ENCODE results near the gene NKAIN2. TPM values are rescaled to one million over a fixed set of nuclear protein-coding genes. Genes with fewer than 3 reads are reported as not detected.

NKAIN2 gene
- total RNA-seq, 1 donor from 2014 or later, result not detected

- Histone ChIP-seq H3K4me3 (ENCODE audit: low read depth, low read length) (no peak overlapping the region), H3K27me3 (ENCODE audit: control insufficient read depth, insufficient read depth, low read length) (no peaks in the 10 kb centered on the region), H3K36me3 (ENCODE audit: control insufficient read depth, insufficient read depth, low read length) (no peaks in the 10 kb centered on the region)
- TF ChIP-seq CTCF (IDR thresholded peaks at IDR 0.05; ENCODE audit: insufficient read depth, low read length, poor library complexity, severe bottlenecking), result no peak
- DNase-seq (ENCODE audit: low read depth), result no peak
Observed at GRCh38 chr6:124467366-124467765, 663.7 kb downstream of the NKAIN2 start.

GRCh38 chr6:124470803-124471202, 667.1 kb downstream of the NKAIN2 start:
- no peaks in the 10 kb centered on the region for H3K36me3 ChIP-seq (ENCODE audit: control insufficient read depth, insufficient read depth, low read length)
- H3K4me3 ChIP-seq (ENCODE audit: low read depth, low read length), result no peak overlapping the region
- DNase-seq (ENCODE audit: low read depth), result no peak
- no peak for TF ChIP-seq CTCF (IDR thresholded peaks at IDR 0.05; ENCODE audit: insufficient read depth, low read length, poor library complexity, severe bottlenecking)
- H3K27me3 ChIP-seq (ENCODE audit: control insufficient read depth, insufficient read depth, low read length), result no peaks in the 10 kb centered on the region

- H3K4me3 ChIP-seq (ENCODE audit: low read depth, low read length), result no peak overlapping the region
- H3K27me3 ChIP-seq (ENCODE audit: control insufficient read depth, insufficient read depth, low read length), result no peaks in the 10 kb centered on the region
- DNase-seq (ENCODE audit: low read depth), result no peak
- no peaks in the 10 kb centered on the region for H3K36me3 ChIP-seq (ENCODE audit: control insufficient read depth, insufficient read depth, low read length)
- no peak for TF ChIP-seq CTCF (IDR thresholded peaks at IDR 0.05; ENCODE audit: insufficient read depth, low read length, poor library complexity, severe bottlenecking)
Observed at GRCh38 chr6:124475176-124475575, 671.5 kb downstream of the NKAIN2 start.

GRCh38 chr6:124478906-124479305, 675.2 kb downstream of the NKAIN2 start:
- DNase-seq (ENCODE audit: low read depth), result no peak
- Histone ChIP-seq H3K4me3 (ENCODE audit: low read depth, low read length) (no peak overlapping the region), H3K27me3 (ENCODE audit: control insufficient read depth, insufficient read depth, low read length) (no peaks in the 10 kb centered on the region), H3K36me3 (ENCODE audit: control insufficient read depth, insufficient read depth, low read length) (no peaks in the 10 kb centered on the region)
- no peak for TF ChIP-seq CTCF (IDR thresholded peaks at IDR 0.05; ENCODE audit: insufficient read depth, low read length, poor library complexity, severe bottlenecking)

GRCh38 chr6:124479991-124480430, 676.3 kb downstream of the NKAIN2 start:
- Histone ChIP-seq H3K36me3 (ENCODE audit: control insufficient read depth, insufficient read depth, low read length) (no peaks in the 10 kb centered on the region), H3K4me3 (ENCODE audit: low read depth, low read length) (no peak overlapping the region), H3K27me3 (ENCODE audit: control insufficient read depth, insufficient read depth, low read length) (no peaks in the 10 kb centered on the region)
- TF ChIP-seq CTCF (IDR thresholded peaks at IDR 0.05; ENCODE audit: insufficient read depth, low read length, poor library complexity, severe bottlenecking), result no peak
- DNase-seq (ENCODE audit: low read depth), result no peak

GRCh38 chr6:124482071-124482491, 678.4 kb downstream of the NKAIN2 start:
- no peak for DNase-seq (ENCODE audit: low read depth)
- Histone ChIP-seq H3K27me3 (ENCODE audit: control insufficient read depth, insufficient read depth, low read length) (no peaks in the 10 kb centered on the region), H3K36me3 (ENCODE audit: control insufficient read depth, insufficient read depth, low read length) (no peaks in the 10 kb centered on the region), H3K4me3 (ENCODE audit: low read depth, low read length) (no peak overlapping the region)
- no peak for TF ChIP-seq CTCF (IDR thresholded peaks at IDR 0.05; ENCODE audit: insufficient read depth, low read length, poor library complexity, severe bottlenecking)

Measured in kidney epithelial cell (primary cell).